Muscle layer of colon (tissue), 2 donors: ENCODE data around the gene UNC5B.

Experiments used
- H3K27ac ChIP-seq: one replicate; pipeline ENCODE4 v1.7.0; 2013; ENCODE audit warnings: low read depth, mild to moderate bottlenecking, low read length, moderate library complexity
- H3K27me3 ChIP-seq, 2 donors: one replicate each; pipeline ENCODE4 v1.7.0; 2013; ENCODE audit warnings: low read length in 2 of 2, mild to moderate bottlenecking in 2 of 2; ENCODE audit not compliant: insufficient read depth in 2 of 2, control insufficient read depth in 1 of 2
- H3K36me3 ChIP-seq: one replicate; pipeline ENCODE4 v1.7.0; 2013; ENCODE audit warnings: mild to moderate bottlenecking, low read length; ENCODE audit not compliant: insufficient read depth
- H3K4me1 ChIP-seq: one replicate; pipeline ENCODE4 v1.7.0; 2013; ENCODE audit warnings: mild to moderate bottlenecking, low read length; ENCODE audit not compliant: insufficient read depth
- H3K4me3 ChIP-seq, 2 donors: one replicate each; pipeline ENCODE4 v1.7.0; 2013; ENCODE audit warnings: low read length in 2 of 2, low read depth in 1 of 2, mild to moderate bottlenecking in 1 of 2, moderate library complexity in 1 of 2
- H3K9ac ChIP-seq: one replicate; pipeline ENCODE4 v1.7.0; 2013; ENCODE audit warnings: low read length
- H3K9me3 ChIP-seq: one replicate; pipeline ENCODE4 v1.7.0; 2013; ENCODE audit warnings: mild to moderate bottlenecking, low read length
- donor health status: abdominal sarcoma.
- donor health status: Adenocarcinoma of cecum.

UNC5B gene

DNA sequence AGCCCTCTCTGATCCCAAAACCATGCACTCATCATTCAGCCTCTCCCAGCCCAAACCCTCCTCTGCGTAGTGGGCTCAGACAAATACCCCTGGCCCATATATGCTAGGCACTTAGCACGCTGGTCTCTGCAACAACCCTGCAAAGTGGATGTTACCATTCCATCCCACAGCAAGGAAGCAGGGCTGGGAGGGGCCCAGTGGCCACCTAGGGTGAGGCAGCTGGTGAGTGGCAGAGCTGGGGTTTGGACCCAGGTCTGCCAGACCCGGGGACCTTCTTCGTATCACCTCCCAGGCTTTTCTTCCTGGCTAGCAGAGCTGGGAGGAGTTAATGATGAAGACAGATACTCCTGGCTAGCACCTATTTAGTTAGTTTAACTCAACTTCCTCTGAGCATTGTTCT lies 73.6 kb downstream of the UNC5B start:
- Histone ChIP-seq H3K36me3 (no peaks in the 10 kb centered on the region), H3K27ac (no peak overlapping the region)

DNA sequence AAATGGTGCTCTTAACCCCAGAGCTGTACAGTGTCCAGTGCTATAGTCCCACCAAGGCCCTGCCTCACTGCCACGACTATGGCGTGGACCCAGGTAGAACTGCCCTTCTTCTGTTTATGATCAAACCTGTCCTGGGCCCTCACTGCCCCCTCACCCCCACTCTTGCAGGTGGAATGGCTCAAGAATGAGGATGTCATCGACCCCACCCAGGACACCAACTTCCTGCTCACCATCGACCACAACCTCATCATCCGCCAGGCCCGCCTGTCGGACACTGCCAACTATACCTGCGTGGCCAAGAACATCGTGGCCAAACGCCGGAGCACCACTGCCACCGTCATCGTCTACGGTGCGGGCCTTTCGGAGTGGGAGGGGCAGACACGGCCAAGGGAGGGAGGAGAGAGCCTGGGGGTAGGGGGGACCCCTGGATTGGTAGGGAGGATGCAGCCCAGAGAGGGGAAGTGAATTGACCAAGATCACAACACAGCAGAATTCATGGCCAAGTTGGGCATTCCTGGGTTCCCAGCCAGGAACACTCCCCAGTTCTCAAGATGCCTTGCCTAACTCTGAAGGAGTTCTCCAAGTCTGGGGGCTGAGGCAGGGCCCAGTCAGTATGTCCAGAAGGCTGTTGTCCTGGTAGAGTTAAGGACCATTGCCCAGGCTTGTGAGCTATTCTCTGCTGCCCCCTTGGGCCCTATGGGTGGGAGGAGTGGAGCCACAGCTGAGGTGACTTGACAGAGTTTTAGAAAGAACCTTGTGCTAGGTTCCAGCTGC lies 74.3 kb downstream of the UNC5B start:
- H3K36me3 ChIP-seq: no peaks in the 10 kb centered on the region
- no peak overlapping the region for H3K4me3 ChIP-seq
- no peaks in the 10 kb centered on the region for H3K4me1 ChIP-seq
- no peaks in the 10 kb centered on the region for H3K27me3 ChIP-seq
- no peak overlapping the region for H3K27ac ChIP-seq
- H3K9ac ChIP-seq: no peak overlapping the region
- no peaks in the 10 kb centered on the region for H3K9me3 ChIP-seq

More for the DNA sequence above, 73.6 kb downstream of the UNC5B start:
- Histone ChIP-seq H3K9me3 (no peaks in the 10 kb centered on the region), H3K4me3 (no peak overlapping the region), H3K27me3 (no peaks in the 10 kb centered on the region), H3K4me1 (no peaks in the 10 kb centered on the region), H3K9ac (no peak overlapping the region)

DNA sequence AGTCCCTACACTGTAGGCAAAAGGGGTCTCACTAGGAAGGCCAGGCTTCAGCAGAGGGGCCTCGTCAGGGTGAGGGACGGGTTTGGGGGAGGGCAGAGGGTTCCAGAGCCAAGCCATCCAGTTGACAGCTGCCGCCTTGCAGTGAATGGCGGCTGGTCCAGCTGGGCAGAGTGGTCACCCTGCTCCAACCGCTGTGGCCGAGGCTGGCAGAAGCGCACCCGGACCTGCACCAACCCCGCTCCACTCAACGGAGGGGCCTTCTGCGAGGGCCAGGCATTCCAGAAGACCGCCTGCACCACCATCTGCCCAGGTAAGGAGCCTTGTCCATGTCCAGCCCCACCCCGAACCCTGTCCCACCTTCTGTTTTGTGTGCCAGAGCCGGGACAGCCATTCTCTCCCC lies 75.1 kb downstream of the UNC5B start:
- H3K9ac ChIP-seq: no peak overlapping the region
- no peaks in the 10 kb centered on the region for H3K27me3 ChIP-seq
- no peaks in the 10 kb centered on the region for H3K4me1 ChIP-seq
- no peak overlapping the region for H3K4me3 ChIP-seq
- no peaks in the 10 kb centered on the region for H3K36me3 ChIP-seq
- H3K9me3 ChIP-seq: no peaks in the 10 kb centered on the region
- H3K27ac ChIP-seq: no peak overlapping the region

DNA sequence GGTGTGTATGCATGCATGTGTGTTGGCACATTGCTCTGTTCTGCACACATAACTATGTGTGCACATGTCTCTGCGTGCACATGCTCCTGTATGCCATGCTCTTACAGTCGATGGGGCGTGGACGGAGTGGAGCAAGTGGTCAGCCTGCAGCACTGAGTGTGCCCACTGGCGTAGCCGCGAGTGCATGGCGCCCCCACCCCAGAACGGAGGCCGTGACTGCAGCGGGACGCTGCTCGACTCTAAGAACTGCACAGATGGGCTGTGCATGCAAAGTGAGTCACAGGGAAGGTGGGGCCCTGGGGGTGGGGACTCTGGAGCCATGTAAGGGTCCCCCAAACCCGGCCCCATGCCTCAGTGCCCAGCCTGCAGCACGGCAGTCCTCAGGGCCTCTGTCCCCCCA lies 76.1 kb downstream of the UNC5B start:
- H3K4me1 ChIP-seq: no peaks in the 10 kb centered on the region
- no peaks in the 10 kb centered on the region for H3K36me3 ChIP-seq
- H3K27me3 ChIP-seq: no peaks in the 10 kb centered on the region
- H3K4me3 ChIP-seq: no peak overlapping the region
- H3K9me3 ChIP-seq: no peaks in the 10 kb centered on the region
- no peak overlapping the region for H3K9ac ChIP-seq
- H3K27ac ChIP-seq: no peak overlapping the region

DNA sequence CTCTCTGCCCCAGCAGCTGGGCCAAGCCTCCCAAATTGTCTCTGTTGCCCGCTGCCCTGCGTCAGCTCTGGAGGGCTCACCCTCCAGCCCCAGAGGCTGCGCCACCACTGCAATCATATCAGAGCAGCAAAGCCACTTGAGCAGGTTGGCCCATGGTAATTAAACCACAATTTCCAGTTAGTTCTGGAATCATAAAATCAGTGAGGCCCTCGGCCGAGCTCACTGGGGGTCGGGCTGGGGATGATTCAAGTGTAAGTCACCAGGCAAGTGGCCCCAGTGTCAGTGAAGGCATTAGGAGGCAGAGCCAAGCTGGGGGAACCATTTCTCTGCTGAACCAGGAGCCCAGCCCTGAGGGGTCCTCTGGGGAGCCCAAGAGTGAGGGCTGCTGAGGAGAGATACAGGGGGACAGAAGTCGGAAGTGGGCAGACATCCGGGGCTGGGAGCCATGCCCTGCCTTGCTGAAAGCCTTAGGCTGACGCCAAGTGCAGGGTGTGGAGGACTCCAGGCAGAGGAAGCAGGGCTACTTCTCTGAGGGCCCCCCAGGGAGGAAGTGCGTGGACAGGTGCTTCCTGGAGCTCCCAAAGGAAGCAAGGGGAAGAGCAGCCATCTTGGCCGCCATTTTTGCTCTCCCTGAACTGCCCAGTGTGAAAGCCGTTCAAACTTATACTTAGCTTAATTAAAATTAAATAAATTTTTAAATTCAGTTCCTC lies 77.2 kb downstream of the UNC5B start:
- H3K27me3 ChIP-seq: no peaks in the 10 kb centered on the region
- H3K9ac ChIP-seq: no peak overlapping the region
- H3K4me3 ChIP-seq: no peak overlapping the region
- H3K36me3 ChIP-seq: no peaks in the 10 kb centered on the region
- H3K9me3 ChIP-seq: no peaks in the 10 kb centered on the region
- no peaks in the 10 kb centered on the region for H3K4me1 ChIP-seq
- no peak overlapping the region for H3K27ac ChIP-seq

DNA sequence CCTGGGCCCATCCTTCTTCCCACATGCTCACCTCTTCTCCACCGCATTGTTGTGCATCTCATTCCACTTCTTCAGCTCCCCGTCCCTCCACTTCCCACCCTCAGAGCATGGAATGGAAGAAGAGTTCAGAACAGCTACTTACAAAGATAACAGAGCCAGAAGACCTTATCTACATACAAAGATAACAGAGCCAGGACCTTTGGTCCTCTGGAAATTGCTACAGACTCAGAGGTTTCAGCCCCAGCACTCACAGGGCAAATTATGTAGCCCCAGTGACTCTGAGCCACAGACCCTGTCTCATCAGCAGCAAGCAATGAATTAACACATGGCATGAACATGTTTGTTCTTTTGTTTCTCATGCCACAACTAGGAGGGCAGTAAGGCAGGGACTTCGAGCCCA lies 78.0 kb downstream of the UNC5B start:
- H3K4me3 ChIP-seq: no peak overlapping the region
- no peaks in the 10 kb centered on the region for H3K4me1 ChIP-seq
- H3K36me3 ChIP-seq: no peaks in the 10 kb centered on the region
- no peaks in the 10 kb centered on the region for H3K9me3 ChIP-seq
- H3K27ac ChIP-seq: no peak overlapping the region
- H3K9ac ChIP-seq: no peak overlapping the region
- no peaks in the 10 kb centered on the region for H3K27me3 ChIP-seq

DNA sequence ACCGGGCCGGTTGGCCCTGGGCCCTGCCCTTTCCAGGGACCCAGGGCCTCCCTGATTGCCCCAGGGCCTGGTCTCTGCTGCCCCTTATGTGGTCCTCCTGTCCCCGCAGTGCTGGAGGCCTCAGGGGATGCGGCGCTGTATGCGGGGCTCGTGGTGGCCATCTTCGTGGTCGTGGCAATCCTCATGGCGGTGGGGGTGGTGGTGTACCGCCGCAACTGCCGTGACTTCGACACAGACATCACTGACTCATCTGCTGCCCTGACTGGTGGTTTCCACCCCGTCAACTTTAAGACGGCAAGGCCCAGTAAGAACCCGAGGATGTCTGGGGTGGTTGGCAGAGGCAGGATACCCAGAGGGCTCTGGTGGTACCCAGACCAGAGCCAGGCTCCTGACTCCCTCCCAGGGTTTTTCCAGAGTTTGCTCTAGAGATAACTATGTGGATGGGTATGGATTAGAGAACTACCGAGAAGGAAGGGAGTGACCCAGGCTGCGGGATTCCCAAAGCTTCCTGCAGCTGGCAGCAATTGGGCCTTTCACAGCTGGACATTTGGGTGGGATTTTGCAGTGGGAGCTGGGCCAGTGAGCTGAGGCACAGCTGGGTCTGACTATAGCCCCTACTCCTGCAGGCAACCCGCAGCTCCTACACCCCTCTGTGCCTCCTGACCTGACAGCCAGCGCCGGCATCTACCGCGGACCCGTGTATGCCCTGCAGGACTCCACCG lies 78.6 kb downstream of the UNC5B start:
- no peaks in the 10 kb centered on the region for H3K36me3 ChIP-seq
- H3K9ac ChIP-seq: no peak overlapping the region
- no peaks in the 10 kb centered on the region for H3K4me1 ChIP-seq
- no peaks in the 10 kb centered on the region for H3K27me3 ChIP-seq
- H3K27ac ChIP-seq: no peak overlapping the region
- H3K4me3 ChIP-seq: no peak overlapping the region
- no peaks in the 10 kb centered on the region for H3K9me3 ChIP-seq

DNA sequence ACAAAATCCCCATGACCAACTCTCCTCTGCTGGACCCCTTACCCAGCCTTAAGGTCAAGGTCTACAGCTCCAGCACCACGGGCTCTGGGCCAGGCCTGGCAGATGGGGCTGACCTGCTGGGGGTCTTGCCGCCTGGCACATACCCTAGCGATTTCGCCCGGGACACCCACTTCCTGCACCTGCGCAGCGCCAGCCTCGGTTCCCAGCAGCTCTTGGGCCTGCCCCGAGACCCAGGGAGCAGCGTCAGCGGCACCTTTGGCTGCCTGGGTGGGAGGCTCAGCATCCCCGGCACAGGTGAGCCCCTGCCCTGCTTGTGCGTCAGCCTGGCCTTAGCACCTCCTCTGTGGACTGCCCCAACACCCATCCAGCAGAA lies 79.1 kb downstream of the UNC5B start:
- H3K4me1 ChIP-seq: no peaks in the 10 kb centered on the region
- no peak overlapping the region for H3K4me3 ChIP-seq
- H3K27me3 ChIP-seq: no peaks in the 10 kb centered on the region
- no peak overlapping the region for H3K27ac ChIP-seq
- H3K9me3 ChIP-seq: no peaks in the 10 kb centered on the region
- no peak overlapping the region for H3K9ac ChIP-seq
- H3K36me3 ChIP-seq: no peaks in the 10 kb centered on the region

DNA sequence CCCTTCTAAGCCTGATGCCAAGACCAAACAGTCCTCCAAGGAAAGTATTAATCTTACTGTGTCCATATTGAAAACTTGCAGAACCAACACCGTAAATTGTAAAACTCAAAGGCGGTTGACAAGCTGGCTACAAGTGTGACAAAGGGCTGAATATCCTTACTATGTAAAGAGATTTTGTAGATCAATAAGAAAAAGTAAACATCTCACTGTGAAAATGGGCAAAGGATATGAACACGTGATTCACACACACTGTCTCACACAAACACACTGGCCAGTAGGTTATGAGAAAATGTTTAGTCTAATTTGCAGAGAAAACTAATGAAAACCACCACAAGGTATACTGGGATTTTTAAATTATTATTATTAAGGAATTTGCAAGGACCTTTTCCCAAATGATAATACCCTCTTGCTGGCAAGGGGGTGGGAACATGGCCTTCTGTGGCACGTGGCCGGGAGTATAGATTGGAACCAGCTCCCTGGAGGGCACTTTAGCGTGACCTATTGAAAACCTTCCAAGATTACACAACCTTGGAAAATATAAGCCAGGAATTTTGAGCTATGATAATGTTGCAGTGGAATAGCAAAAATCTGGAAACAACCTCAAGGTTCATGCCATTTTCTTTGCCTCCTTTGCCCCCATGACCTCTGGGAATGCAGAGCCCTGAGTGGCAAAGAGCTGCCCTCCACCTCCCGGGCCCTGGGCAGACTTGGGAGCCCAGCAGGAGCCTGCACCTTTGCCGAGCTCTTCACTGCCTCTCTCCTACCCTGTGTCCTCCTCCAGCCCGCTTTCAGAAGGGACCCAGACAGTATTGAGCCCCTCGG lies 80.5 kb downstream of the UNC5B start:
- Histone ChIP-seq H3K4me3 (no peak overlapping the region), H3K27ac (no peak overlapping the region), H3K36me3 (no peaks in the 10 kb centered on the region), H3K9me3 (no peaks in the 10 kb centered on the region), H3K4me1 (no peaks in the 10 kb centered on the region), H3K9ac (no peak overlapping the region), H3K27me3 (no peaks in the 10 kb centered on the region)

DNA sequence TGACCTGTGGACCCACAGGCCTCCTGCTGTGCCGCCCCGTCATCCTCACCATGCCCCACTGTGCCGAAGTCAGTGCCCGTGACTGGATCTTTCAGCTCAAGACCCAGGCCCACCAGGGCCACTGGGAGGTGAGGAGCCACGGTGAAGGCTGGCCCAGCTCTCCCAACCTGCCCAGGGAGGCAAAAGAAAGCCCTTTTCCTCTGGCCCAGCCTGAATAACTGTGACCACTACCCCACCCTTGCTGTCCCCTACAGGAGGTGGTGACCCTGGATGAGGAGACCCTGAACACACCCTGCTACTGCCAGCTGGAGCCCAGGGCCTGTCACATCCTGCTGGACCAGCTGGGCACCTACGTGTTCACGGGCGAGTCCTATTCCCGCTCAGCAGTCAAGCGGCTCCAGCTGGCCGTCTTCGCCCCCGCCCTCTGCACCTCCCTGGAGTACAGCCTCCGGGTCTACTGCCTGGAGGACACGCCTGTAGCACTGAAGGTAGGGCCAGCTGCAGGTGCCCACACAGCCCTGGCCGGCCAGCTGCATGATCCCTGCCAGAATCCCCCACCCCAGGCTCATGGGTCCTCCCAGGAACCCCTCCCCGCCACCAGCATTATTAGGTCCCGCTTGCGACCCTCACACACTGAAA lies 81.2 kb downstream of the UNC5B start:
- H3K4me3 ChIP-seq: no peak overlapping the region
- no peaks in the 10 kb centered on the region for H3K4me1 ChIP-seq
- no peaks in the 10 kb centered on the region for H3K9me3 ChIP-seq
- H3K36me3 ChIP-seq: no peaks in the 10 kb centered on the region
- no peaks in the 10 kb centered on the region for H3K27me3 ChIP-seq
- H3K9ac ChIP-seq: no peak overlapping the region
- H3K27ac ChIP-seq: no peak overlapping the region
